Esophagus squamous epithelium (tissue), 5 donors: ENCODE data around the gene SLC41A3. TPM values are rescaled to one million over a fixed set of nuclear protein-coding genes. Genes with fewer than 3 reads are reported as not detected.

Experiments
- DNase-seq: peaks from one replicate; lab custom pipeline; 2025; lab: John Stamatoyannopoulos, UW
- H3K27ac ChIP-seq, 4 donors: fragments of 200-600 bp; sonication (generic); one replicate each; pipeline ENCODE4 v1.5.1; 2016 to 2019; ENCODE audit warnings: mild to moderate bottlenecking in 1 of 4
- H3K27me3 ChIP-seq, 4 donors: fragments of 200-600 bp; sonication (generic); 1 replicate in 3 of 4; 2 replicates in 1 of 4; pipeline versions ENCODE4 v1.5.1 to v1.6.0; 2017 to 2021; ENCODE audit warnings: antibody characterized with exemption in 1 of 4
- H3K36me3 ChIP-seq, 3 donors: fragments of 200-600 bp; sonication (generic); one replicate each; pipeline ENCODE4 v1.5.1; 2016 to 2019
- H3K4me1 ChIP-seq, 3 donors: fragments of 200-600 bp; sonication (generic); one replicate each; pipeline ENCODE4 v1.5.1; 2017 to 2019
- H3K4me3 ChIP-seq, 4 donors: fragments of 200-600 bp; sonication (generic); 1 replicate in 3 of 4; 2 replicates in 1 of 4; pipeline ENCODE4 v1.5.1; 2016 to 2019; ENCODE audit warnings: mild to moderate bottlenecking in 2 of 4, moderate library complexity in 1 of 4
- H3K9me3 ChIP-seq, 3 donors: fragments of 200-600 bp; sonication (generic); one replicate each; pipeline ENCODE4 v1.5.1; 2016 to 2019
- POLR2A ChIP-seq, 4 donors: fragments of 450-650 bp; IDR thresholded peaks; one replicate each; pipeline ENCODE4 v1.6.1; 2017; ENCODE audit warnings: antibody characterized with exemption in 4 of 4, mild to moderate bottlenecking in 4 of 4, moderate library complexity in 3 of 4
- WGBS, 2 donors: methylation state at CpG; one replicate each; pipeline ENCODE4 v1.1.5; 2018; 5-methylcytosine and 5-hydroxymethylcytosine counted together
- intact Hi-C: fragments of 100-400 bp; cut with DNase I; formaldehyde crosslinking; loops from one replicate; pipeline ENCODE4 v1.15.0; 2022
- total RNA-seq, 4 donors: library from RNA; depleted of rRNA; stranded (reverse); fragments of >200 nt; gene quantifications; one replicate each; pipeline ENCODE4 v1.1.0, GENCODE V29; 2016
- TF ChIP-seq, protein P1 (sequence below), 6 experiments: fragments of 450-650 bp in 4 of 6; fragments of 200-600 bp in 2 of 6; sonication (generic) in 2 of 6; IDR thresholded peaks; one replicate each; pipeline ENCODE4 v1.5.1; 2016 to 2019; ENCODE audit warnings: antibody characterized with exemption in 6 of 6, mild to moderate bottlenecking in 4 of 6, moderate library complexity in 4 of 6
- donor health status: DM: yes; HTN: yes; CAD: no.

Gene SLC41A3
- total RNA-seq, 4 donors from 2014 or later = 17.7 to 46.5 (median 20.4) TPM

DNA sequence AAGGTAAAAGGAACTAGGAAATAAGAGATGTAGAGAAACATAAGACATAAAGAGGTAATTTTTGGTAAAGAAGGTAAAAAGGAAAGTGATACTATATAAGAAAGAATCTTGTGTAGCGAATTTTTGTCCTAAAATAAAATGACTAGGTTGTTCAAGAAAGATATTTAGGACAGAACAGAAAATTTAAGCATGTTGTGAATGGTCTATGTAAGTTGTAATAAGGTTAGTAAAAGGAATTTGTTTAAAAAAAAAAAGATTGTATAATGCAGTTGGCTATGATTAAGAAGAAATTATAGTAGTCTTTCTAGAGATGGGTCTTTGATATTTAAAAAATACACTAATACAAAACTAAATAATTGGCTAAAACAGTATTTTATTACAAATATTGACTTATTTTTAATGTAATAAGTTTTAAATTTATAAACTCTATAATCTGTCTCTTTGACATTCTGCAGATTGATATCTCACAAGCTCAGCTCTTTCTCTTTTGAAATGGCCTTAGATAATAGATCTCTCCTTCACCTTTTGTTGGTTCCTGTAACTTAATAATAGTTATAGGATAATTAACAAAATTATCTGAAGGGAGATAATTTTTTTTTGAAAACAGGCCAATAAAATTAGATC, 3.7 kb upstream of the SLC41A3 start:
- Histone ChIP-seq H3K4me3 (no peak overlapping the region), H3K4me1 (peaks cover 4 to 19% (median 5%) of the 10 kb centered on the region in 3 donors), H3K27me3 (no peaks in the 10 kb centered on the region), H3K9me3 (no peaks in the 10 kb centered on the region), H3K27ac (no peak overlapping the region), H3K36me3 (no peaks in the 10 kb centered on the region)
- TF ChIP-seq, protein P1, sequence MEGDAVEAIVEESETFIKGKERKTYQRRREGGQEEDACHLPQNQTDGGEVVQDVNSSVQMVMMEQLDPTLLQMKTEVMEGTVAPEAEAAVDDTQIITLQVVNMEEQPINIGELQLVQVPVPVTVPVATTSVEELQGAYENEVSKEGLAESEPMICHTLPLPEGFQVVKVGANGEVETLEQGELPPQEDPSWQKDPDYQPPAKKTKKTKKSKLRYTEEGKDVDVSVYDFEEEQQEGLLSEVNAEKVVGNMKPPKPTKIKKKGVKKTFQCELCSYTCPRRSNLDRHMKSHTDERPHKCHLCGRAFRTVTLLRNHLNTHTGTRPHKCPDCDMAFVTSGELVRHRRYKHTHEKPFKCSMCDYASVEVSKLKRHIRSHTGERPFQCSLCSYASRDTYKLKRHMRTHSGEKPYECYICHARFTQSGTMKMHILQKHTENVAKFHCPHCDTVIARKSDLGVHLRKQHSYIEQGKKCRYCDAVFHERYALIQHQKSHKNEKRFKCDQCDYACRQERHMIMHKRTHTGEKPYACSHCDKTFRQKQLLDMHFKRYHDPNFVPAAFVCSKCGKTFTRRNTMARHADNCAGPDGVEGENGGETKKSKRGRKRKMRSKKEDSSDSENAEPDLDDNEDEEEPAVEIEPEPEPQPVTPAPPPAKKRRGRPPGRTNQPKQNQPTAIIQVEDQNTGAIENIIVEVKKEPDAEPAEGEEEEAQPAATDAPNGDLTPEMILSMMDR (IDR thresholded peaks at IDR 0.05) = no peak
- no peak for TF ChIP-seq POLR2A (IDR thresholded peaks at IDR 0.05)
- DNase-seq = no peak
- intact Hi-C loops = no loop called here
- 69 to 83% methylated on average over 1 of the region's 1 CpG for WGBS, 2 donors

DNA sequence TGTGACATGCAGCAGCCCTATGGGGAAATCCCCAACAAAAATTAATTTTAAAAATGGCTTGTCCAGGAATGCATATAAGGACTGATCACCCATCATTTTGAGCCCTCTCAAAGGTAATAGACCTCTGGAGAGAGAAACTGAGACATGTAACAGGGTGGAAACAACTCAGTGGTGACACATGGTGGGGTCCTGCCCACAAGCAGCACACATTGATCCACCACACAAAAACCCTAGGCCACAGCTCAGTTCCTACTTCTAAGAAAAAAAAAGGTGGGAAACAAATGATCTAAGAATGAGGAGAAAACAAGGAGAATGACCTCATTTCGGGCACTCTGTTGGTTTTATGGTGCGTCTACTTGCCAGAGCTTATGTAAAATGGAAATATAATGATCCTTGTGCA, 1.9 kb upstream of the SLC41A3 start:
- H3K27me3 ChIP-seq = no peaks in the 10 kb centered on the region
- TF ChIP-seq POLR2A (IDR thresholded peaks at IDR 0.05) = no peak
- TF ChIP-seq, protein P1 (IDR thresholded peaks at IDR 0.05) = no peak
- H3K9me3 ChIP-seq = no peaks in the 10 kb centered on the region
- H3K4me1 ChIP-seq = peaks cover 5 to 34% (median 14%) of the 10 kb centered on the region in 3 donors
- DNase-seq = no peak
- 59 to 84% methylated on average over 2 of the region's 2 CpGs for WGBS, 2 donors
- no peak overlapping the region for H3K4me3 ChIP-seq
- H3K27ac ChIP-seq = no peak overlapping the region
- intact Hi-C loops = no loop called here
- H3K36me3 ChIP-seq = no peaks in the 10 kb centered on the region

DNA sequence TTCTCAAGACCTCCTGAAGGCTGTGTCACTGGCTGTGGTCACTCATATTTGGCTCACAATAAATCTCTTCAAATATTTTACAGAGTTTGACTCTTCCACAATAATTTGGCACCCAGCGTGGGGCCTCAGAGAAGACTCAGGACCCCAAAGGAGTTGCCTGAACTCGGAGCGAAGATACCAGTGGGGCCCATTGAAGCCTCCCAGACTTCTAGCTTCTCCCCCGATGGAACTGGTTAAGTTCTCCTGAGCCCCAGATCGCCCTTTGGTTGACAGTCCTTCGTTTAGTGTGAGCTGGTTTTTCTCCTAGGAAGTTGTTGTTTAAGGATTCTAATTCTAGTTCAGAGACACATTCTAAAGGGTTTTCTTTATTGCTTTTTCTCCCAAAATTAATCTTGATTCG, 1.4 kb upstream of the SLC41A3 start:
- TF ChIP-seq, protein P1 (IDR thresholded peaks at IDR 0.05) = no peak
- no peak for TF ChIP-seq POLR2A (IDR thresholded peaks at IDR 0.05)
- no peaks in the 10 kb centered on the region for H3K36me3 ChIP-seq

DNA sequence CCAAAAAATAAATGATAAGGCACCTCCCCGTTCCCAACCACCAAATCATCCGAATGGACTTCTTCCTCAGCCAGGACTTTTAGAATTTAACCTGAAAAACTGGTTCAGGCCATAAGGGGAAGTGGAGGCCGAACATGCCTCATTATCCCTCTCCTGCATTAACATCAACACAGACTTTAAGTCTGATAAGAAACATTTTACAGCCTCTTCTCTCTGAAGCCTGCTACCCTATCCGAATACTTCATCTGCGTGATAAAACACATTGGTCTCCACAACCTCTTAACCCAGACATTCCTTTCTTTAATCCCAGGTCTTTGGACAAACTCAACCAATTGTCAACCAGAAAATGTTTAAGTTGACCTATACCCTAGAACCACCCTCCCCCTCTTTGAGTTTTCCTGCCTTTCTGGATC, 850 bp upstream of the SLC41A3 start:
- DNase-seq = no peak

More for the DNA sequence above, 1.4 kb upstream of the SLC41A3 start:
- Histone ChIP-seq H3K9me3 (no peaks in the 10 kb centered on the region), H3K4me3 (no peak overlapping the region), H3K27me3 (no peaks in the 10 kb centered on the region), H3K27ac (peak overlapping the region in 2 of 4 donors; percentile 98), H3K4me1 (peaks cover 5 to 34% (median 14%) of the 10 kb centered on the region in 3 donors)
- WGBS, 2 donors = 94 to 99% methylated on average over 7 of the region's 7 CpGs
- no peak for DNase-seq
- intact Hi-C loops = no loop called here

DNA sequence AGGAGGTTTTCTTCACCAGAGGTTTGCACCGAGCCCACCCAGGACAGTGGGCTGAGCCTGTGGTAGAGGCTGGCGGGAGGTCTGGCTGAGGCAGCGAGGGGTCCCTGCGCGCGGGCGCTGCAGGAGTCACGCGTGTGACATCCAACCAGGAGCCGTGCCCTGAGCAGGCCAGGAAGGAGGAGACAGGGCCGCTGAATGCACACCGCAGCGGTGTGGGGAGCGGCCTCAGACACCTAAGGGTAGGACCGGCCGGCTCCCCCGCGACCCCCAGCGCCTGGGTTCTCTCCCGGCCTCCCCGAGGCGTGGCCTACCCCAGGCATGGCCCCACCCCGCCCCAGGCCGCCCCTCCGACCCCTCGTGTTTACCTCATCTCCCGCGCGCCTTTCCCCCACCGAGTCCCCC, 412 bp downstream of the SLC41A3 start:
- Histone ChIP-seq H3K9me3 (no peaks in the 10 kb centered on the region), H3K27me3 (no peaks in the 10 kb centered on the region), H3K27ac (peak overlapping the region; percentile 93 to 98 (median 96)), H3K36me3 (no peaks in the 10 kb centered on the region), H3K4me1 (peaks cover 5 to 34% (median 14%) of the 10 kb centered on the region in 3 donors), H3K4me3 (peak overlapping the region; percentile 75 to 84 (median 80))
- TF ChIP-seq, protein P1 (IDR thresholded peaks at IDR 0.05) = no peak
- TF ChIP-seq POLR2A (IDR thresholded peaks at IDR 0.05) = no peak
- intact Hi-C loops = no loop called here
- no peak for DNase-seq
- WGBS, 2 donors = 0 to 7% methylated on average over 1 to 3 of the region's 30 CpGs

More for the DNA sequence above, 850 bp upstream of the SLC41A3 start:
- intact Hi-C loops = no loop called here
- Histone ChIP-seq H3K36me3 (no peaks in the 10 kb centered on the region), H3K4me1 (peaks cover 5 to 34% (median 14%) of the 10 kb centered on the region in 3 donors), H3K27ac (peak overlapping the region in 3 of 4 donors; percentile 94 to 98 (median 98)), H3K9me3 (no peaks in the 10 kb centered on the region), H3K4me3 (peak overlapping the region; percentile 75 to 84 (median 80)), H3K27me3 (no peaks in the 10 kb centered on the region)
- 55 to 65% methylated on average over 5 of the region's 5 CpGs for WGBS, 2 donors
- TF ChIP-seq, protein P1 (IDR thresholded peaks at IDR 0.05) = no peak
- TF ChIP-seq POLR2A (IDR thresholded peaks at IDR 0.05) = no peak
